IPS DF 6.9 (cell line): ENCODE data around the gene XPO5.

Experiments
- DNase-seq: peaks from one replicate; pipeline ENCODE4 v3.0.0-alpha.2; 2013; ENCODE audit warnings: low read depth, low spot score
- H3K27ac ChIP-seq: one replicate; pipeline ENCODE4 v1.5.1; 2013; ENCODE audit warnings: low read length, control low read depth
- H3K27me3 ChIP-seq: 2 replicates; pipeline ENCODE4 v1.6.1; 2013; ENCODE audit warnings: mild to moderate bottlenecking, low read length; ENCODE audit not compliant: control insufficient read depth, insufficient read depth
- H3K36me3 ChIP-seq: 2 replicates; pipeline ENCODE4 v1.6.1; 2013; ENCODE audit warnings: low read length; ENCODE audit not compliant: control insufficient read depth, insufficient read depth
- H3K4me1 ChIP-seq: 2 replicates; pipeline ENCODE4 v1.6.1; 2013; ENCODE audit warnings: low read length; ENCODE audit not compliant: control insufficient read depth, insufficient read depth
- H3K4me3 ChIP-seq: 2 replicates; pipeline ENCODE4 v1.5.1; 2013; ENCODE audit warnings: mild to moderate bottlenecking, low read length
- H3K9me3 ChIP-seq: 2 replicates; pipeline ENCODE4 v1.6.1; 2013; ENCODE audit warnings: low read length, inconsistent platforms; ENCODE audit not compliant: control insufficient read depth, insufficient read depth
- WGBS: extraction: QIAGEN DNeasy Blood & Tissue Kit; methylation state at CpG from one replicate; pipeline ENCODE4 v1.1.7; 2013; ENCODE audit warnings: mixed read lengths, missing lambda C conversion rate; ENCODE audit not compliant: insufficient read length, insufficient coverage; 5-methylcytosine and 5-hydroxymethylcytosine counted together

XPO5 gene

DNA sequence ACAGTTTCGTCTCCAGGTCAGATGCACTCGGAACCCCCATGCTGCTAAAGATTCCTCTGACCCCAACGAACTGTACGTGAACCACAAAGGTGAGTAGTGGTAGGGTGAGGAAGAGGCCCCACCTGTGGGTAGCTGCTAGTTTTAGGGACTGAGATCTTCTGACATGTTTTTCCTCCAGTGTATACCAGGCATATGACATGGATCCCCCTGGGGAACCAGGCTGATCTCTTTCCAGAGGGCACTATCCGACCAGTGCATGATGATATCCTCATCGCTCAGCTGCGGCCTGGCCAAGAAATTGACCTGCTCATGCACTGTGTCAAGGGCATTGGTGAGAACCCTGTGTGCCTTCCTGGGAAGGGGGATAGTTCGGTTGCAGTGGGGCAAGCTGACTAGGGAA is 55.7 kb downstream of the XPO5 start:
- H3K27me3 ChIP-seq: no peaks in the 10 kb centered on the region
- H3K27ac ChIP-seq: no peak overlapping the region
- H3K9me3 ChIP-seq: no peaks in the 10 kb centered on the region
- no peak overlapping the region for H3K4me3 ChIP-seq
- no peak for DNase-seq
- H3K4me1 ChIP-seq: peaks cover 2% of the 10 kb centered on the region; the same call in 1 of the 2 replicates
- H3K36me3 ChIP-seq: peaks cover 46% of the 10 kb centered on the region
- WGBS: no CpG with 5 or more reads among the region's 8 CpGs

DNA sequence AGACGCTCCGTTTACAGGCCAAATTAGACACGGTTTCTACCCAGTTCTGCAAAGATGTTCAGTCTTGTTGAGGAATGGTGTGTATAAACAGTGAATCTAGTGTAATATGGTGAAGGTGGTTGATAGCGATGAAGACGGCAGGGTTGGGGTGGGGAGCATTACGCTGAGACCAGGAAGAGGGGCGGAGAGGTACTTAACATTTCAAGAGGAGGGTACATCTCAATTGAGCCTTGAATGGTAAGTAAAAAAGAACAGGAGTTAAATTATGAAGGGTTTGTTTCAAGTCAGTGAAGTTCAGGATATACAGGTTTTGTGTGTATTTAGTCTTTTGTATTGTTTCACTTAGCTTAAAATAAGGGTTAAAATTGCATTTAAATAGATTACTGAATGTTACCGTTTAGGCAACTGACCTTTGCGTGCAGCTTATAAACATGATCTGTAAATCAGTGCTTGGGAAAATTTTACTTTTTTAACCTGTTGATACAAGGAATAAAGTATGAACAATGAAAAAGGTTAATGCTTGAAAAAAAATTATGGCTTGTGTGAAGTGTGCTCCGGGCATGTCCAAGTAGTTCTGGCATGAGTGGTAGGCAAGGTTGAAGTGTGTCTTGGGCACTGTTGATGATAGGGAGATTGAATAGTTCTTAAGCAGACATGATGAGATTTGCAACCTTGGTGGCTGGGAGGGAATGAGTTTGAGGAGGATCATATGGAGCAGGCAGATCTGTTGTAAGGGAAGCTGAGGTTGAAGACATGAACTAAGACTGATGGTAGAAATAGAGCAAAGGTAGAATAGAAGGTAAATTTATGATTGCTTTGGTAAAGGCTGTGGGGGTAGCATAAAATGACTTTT is 58.1 kb downstream of the XPO5 start:
- Histone ChIP-seq H3K36me3 (peaks cover 37% of the 10 kb centered on the region), H3K27me3 (no peaks in the 10 kb centered on the region), H3K9me3 (no peaks in the 10 kb centered on the region), H3K27ac (no peak overlapping the region), H3K4me1 (peaks cover 2% of the 10 kb centered on the region; the same call in 1 of the 2 replicates), H3K4me3 (peak overlapping the region; percentile 98)
- no peak for DNase-seq
- WGBS: no CpG with 5 or more reads among the region's 10 CpGs

DNA sequence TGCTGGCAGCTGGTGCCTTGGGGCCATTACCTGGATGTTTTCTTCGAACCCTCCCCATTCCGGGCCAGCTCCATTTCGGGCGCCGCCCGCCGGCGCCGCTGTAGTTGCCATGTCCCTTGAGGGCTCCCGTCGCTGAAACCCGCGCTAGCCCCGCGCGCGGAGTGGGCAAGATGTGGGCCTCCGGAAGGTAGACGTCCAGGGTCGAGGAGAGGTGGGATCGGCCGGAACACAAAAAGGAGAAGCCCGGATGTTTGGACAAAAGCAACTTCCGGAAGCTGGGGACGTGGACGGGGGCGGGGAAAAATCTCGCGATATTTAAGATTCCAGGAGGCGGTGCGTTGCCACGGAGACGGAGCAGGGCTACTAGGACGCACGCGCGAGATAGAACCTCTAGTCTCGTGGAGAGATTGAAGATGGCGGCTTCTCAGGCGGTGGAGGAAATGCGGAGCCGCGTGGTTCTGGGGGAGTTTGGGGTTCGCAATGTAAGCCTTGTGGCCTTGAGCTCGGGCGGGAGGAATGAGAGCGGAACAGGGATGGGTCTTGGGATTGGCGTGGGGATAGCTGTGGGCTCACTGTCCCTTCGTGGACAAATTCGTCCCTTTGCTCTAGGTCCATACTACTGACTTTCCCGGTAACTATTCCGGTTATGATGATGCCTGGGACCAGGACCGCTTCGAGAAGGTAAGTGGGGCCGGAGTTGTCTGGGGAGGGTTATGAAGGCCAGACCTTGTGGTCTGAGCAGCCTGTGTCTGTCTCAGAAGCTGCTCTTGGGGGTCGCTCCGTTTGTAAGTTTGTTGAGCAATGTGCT is 58.9 kb downstream of the XPO5 start, which contains the start of the genes POLR1C and YIPF3:
POLR1C (plus strand) TSS at position 393 of the 808 bp plus-strand sequence; CDS start at position 414, 21 bp downstream.
YIPF3 (minus strand) TSS at position 230 of the 808 bp plus-strand sequence; CDS start at position 111, 119 bp downstream.
- WGBS: no CpG with 5 or more reads among the region's 57 CpGs
- Histone ChIP-seq H3K27ac (no peak within 1 kb of the TSS), H3K36me3 (peaks cover 39% of the 10 kb centered on the region), H3K4me1 (peaks cover 2% of the 10 kb centered on the region; the same call in 1 of the 2 replicates), H3K27me3 (no peaks in the 10 kb centered on the region), H3K4me3 (peak within 1 kb of the TSS; percentile 98), H3K9me3 (no peaks in the 10 kb centered on the region)
- peak; percentile 93 for DNase-seq

DNA sequence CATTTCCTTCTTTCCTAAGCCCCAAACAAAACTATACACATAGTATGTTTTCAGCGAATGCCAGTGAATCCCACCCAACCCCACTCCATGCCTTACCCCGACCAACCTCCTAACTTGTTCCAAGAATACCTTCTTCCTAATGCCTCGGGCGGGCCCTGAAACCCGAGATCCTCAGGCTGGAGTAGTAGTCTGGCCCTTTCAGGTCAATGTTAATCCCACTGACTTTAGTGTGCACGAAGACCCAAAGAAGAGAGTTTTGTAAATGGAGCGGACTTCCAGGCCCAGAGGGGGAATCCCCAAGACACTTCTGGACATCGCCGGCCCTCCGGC is 59.5 kb downstream of the XPO5 start:
- no peaks in the 10 kb centered on the region for H3K27me3 ChIP-seq
- H3K27ac ChIP-seq: no peak overlapping the region
- H3K4me3 ChIP-seq: peak overlapping the region; percentile 98
- no peak for DNase-seq
- peaks cover 41% of the 10 kb centered on the region for H3K36me3 ChIP-seq
- H3K4me1 ChIP-seq: peaks cover 2% of the 10 kb centered on the region; the same call in 1 of the 2 replicates
- H3K9me3 ChIP-seq: no peaks in the 10 kb centered on the region
- no CpG with 5 or more reads among the region's 10 CpGs for WGBS

DNA sequence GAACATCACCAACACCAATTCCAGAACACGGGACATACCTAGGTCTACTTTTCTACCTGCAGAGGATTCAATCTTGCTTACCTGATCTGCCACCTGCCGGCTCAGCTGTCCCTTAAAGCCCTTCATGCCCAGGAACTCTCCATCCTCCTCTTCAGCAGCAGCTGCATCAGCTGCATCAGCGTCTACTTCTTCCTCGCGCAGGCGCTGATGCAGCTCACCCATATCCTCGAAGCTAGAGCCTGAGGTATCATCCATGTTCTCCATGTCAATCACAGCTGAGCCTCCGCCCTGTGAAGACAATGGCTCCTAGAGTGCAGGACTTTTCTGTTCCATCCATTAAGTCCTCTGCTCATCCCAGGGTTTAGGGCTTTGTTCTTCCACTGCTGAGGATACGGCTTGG is 60.0 kb downstream of the XPO5 start:
- no peak overlapping the region for H3K27ac ChIP-seq
- no CpG with 5 or more reads among the region's 9 CpGs for WGBS
- DNase-seq: no peak

DNA sequence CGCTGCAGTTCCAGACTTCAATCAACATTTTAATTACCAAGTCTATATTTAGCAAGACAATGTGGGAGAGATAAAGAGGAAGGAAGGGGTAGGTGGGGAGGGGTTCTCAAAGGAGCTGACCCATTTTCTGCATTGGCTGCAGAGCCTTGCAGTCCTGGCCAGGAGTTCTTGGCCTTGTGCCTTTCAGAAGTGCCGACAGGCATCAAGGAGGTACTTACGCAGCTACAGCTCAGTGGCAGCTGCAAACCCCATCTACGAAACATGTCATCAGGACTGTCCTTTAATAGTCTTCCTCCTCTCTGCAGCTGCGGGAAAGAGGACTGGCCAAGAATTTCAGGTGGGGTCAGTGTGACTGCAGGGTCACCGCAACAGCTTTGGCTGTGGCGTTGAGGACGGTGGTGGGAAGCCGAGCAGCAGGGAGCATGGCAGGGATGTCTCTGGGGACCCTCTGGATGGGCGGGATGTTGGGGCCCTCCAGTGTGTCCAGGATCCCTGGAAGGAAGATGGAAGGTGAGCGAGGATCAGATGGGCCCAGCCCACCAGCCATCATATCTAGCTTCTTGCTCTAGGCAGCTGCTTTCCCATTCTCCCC is 63.9 kb downstream of the XPO5 start:
- H3K27ac ChIP-seq: no peak overlapping the region
- DNase-seq: no peak
- H3K4me1 ChIP-seq: peaks cover 11% of the 10 kb centered on the region; the same call in 1 of the 2 replicates
- no peaks in the 10 kb centered on the region for H3K9me3 ChIP-seq
- peaks cover 24% of the 10 kb centered on the region; the same call in 1 of the 2 replicates for H3K36me3 ChIP-seq
- no peak overlapping the region for H3K4me3 ChIP-seq
- no CpG with 5 or more reads among the region's 11 CpGs for WGBS
- H3K27me3 ChIP-seq: peaks cover 8% of the 10 kb centered on the region; the same call in 1 of the 2 replicates

More for the DNA sequence above, 60.0 kb downstream of the XPO5 start:
- H3K27me3 ChIP-seq: no peaks in the 10 kb centered on the region
- H3K9me3 ChIP-seq: no peaks in the 10 kb centered on the region
- peak overlapping the region; percentile 98; the same call in 1 of the 2 replicates for H3K4me3 ChIP-seq
- H3K36me3 ChIP-seq: peaks cover 36% of the 10 kb centered on the region
- H3K4me1 ChIP-seq: peaks cover 4% of the 10 kb centered on the region; the same call in 1 of the 2 replicates

DNA sequence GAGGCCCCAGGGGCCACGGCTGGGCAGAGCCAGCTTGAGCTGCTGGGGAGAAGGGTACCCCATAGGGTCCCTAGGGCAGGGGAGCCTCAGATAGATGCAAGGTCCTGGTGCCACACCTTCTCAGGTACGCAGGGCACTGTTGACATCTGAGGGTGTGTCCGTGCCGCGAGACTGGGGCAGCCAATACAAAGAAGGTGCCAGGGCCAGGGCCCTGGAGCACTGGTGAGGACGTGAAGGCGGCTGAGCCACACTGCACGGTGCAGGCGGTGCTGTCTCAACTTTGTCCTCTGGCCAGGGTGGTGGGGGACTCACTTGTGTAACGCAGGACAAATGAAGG is 65.0 kb downstream of the XPO5 start:
- DNase-seq: no peak
- no peak overlapping the region for H3K27ac ChIP-seq
- no peaks in the 10 kb centered on the region for H3K9me3 ChIP-seq
- peak overlapping the region; percentile 52; the same call in 1 of the 2 replicates for H3K4me3 ChIP-seq
- peaks cover 10% of the 10 kb centered on the region; the same call in 1 of the 2 replicates for H3K4me1 ChIP-seq
- no CpG with 5 or more reads among the region's 10 CpGs for WGBS
- peaks cover 24% of the 10 kb centered on the region; the same call in 1 of the 2 replicates for H3K36me3 ChIP-seq
- peaks cover 8% of the 10 kb centered on the region; the same call in 1 of the 2 replicates for H3K27me3 ChIP-seq

DNA sequence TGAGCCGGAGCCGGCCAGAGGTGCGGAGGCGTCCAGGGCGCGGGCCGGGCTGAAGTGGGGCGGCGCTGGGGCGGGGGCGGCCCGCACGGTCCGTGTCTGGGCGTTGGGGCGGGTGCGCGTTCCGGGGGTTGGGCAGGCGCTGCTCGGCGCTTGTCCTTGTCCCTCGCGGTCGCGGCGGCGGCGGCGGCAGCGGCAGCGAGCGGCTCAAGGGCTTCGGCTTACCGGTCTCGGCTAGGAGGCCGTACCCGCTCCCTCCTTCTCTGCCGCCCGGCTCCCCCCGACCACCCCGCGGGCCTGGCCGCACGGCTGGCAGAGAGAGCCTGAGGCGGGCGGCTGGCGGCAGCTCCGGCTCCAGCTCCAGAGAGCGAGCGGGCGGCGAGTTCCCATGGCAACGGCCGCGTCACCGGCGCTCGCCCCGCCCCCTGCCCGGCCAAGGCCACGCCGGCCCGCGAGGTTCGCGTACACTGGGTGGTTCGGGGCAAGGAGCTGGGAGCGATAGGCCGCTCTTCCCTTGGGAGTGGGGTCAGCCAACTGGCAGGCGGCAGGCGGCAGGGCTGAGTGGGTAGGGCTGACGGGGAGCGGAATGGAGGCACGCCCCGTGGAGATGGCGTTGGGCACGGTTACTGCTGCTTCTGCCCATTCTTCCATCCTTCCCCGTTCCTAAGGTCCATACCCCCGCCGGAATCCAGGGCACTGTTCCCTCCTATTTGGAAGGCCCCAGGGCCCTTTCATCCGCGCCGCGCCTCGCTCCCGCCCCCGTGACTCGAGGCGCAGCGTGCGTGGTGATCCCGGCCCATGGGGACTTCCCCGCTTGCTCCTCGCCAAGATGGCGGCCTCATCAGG is 65.6 kb downstream of the XPO5 start, which contains the start of gene LRRC73:
LRRC73 (minus strand) TSS at position 363 of the 843 bp plus-strand sequence. CDS start 561 bp downstream, outside the sequence.
- Histone ChIP-seq H3K4me3 (peak within 1 kb of the TSS; percentile 52; the same call in 1 of the 2 replicates), H3K4me1 (peaks cover 9% of the 10 kb centered on the region; the same call in 1 of the 2 replicates), H3K27me3 (peaks cover 8% of the 10 kb centered on the region; the same call in 1 of the 2 replicates), H3K9me3 (no peaks in the 10 kb centered on the region), H3K27ac (no peak within 1 kb of the TSS), H3K36me3 (peaks cover 27% of the 10 kb centered on the region)
- no CpG with 5 or more reads among the region's 96 CpGs for WGBS
- no peak for DNase-seq

DNA sequence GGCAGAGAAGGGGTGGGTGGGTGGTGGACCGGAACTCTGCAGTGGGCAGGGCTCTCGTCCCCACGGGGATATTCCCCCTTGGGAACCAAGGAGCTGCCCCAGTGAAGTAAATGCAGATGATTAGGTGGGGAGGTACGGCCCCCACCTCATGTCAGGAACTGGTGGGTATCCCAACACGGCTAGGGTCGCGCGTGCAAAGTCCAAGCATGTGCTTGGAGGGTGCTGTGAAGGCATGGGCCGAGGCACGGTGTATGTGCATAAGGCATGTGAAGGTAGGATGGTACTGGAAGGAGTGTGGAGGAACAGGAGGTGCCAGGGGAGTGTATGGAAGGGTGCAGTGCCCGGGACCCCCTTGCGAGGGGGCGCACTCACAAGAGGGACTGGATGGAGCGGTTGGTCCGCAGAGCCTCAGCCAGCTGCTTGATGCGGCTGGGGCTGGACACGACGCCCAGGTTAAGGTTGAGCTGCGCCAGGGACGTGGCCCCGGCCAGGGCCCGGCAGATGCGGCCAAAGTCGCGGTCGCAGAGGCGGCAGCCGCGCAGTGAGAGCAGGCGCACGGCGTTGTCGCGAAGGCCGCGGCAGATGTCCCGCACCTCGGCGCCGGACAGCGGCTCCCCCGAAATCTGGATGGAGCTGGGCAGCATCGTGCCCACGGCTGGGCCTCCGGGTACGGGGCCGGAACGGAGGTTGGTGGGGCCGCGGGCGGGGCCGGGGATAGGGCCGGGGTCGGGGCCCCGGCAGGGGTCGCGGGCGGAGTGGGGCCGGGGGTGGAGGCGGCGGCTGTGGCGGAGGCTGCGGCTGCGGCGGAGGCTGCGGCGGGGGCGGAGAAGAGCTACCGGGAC is 66.5 kb downstream of the XPO5 start:
- no peak overlapping the region for H3K27ac ChIP-seq
- H3K9me3 ChIP-seq: no peaks in the 10 kb centered on the region
- WGBS: no CpG with 5 or more reads among the region's 69 CpGs
- peaks cover 33% of the 10 kb centered on the region for H3K36me3 ChIP-seq
- H3K4me1 ChIP-seq: peaks cover 9% of the 10 kb centered on the region; the same call in 1 of the 2 replicates
- DNase-seq: no peak
- peak overlapping the region; percentile 52; the same call in 1 of the 2 replicates for H3K4me3 ChIP-seq
- H3K27me3 ChIP-seq: peaks cover 8% of the 10 kb centered on the region; the same call in 1 of the 2 replicates
